NCI-H1092 (cell line): ENCODE data around the gene ALPL.

Experiments used
- DNase-seq: peaks from one replicate; lab custom pipeline; 2025; lab: John Stamatoyannopoulos, UW

Gene ALPL

DNA sequence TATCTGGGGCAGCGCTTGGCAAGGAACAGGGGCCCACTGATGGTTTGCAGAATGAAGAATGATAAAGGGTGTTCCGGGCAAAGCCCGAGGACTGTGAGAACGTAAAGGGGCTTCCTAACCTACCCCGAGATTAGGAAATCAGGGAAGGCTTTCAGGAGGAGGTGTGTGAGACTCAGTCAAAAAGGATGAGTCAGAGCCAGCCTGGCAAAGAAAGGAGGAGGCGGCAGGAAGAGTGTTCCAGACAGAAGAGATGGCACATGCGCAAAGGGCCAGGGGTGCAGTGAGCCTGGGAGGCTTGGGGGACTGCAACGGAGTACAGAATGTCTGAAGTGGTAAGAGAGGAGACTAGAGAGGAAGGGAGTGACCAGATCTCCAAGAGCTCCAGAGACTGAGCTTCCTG, 89.7 kb downstream of the ALPL start:
- no peak for DNase-seq

DNA sequence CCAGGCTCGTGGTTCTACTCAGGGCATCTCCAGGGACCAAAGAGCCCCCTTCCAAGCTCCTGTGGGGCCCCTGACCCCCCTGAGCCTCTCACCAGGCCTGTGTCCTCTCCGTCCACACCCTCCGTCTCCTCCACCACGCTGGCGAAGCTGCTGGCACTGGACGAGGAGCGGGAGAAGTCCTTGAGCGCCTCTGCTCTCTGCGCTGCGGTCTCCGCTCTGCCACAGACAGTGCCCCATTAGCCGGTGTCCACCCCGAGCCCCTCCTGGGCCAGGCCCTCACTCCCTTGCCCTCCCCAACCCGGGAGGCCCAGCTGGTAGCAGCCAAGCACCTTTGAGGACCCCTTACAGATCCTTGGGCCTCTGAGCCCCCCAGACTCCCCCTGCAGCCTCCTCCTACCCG, 90.2 kb downstream of the ALPL start:
- DNase-seq, result no peak

DNA sequence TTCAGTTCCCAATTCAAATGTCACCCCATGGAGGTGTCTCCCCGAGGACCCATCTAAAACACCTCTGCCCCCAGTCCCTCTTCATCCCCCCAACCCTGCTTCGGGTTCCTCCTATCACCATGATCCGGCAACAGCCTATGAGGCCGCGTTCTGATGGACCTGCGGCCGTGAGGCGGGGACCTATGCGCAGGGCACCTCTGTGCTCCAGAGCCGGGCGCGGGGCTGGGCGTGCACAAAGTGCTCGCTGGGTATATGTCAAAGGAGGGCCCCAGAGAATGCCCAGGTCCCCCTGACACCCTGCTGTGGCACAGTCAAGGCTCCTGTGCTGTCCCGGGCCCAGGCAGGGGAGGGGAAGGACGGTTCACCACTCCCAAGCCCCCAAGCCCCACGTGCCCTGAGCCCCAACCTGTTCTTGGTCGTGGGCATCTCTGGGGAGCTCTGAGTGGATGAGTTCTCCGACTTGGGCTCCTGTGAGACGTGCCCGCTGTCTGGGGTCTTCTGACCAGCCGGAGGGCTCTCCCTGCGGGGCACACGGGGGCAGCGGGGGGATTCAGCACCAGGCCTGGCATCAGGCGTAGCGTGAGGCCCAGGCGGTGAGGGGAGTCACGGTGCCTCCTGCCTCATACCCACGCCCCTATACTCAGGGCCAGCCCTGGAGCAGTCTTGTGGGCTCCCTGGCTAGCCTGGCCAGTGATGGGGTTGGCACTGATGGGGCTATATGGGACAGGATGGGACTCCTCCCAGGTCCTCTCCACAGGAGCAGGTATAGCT, 92.2 kb downstream of the ALPL start:
- no peak for DNase-seq

DNA sequence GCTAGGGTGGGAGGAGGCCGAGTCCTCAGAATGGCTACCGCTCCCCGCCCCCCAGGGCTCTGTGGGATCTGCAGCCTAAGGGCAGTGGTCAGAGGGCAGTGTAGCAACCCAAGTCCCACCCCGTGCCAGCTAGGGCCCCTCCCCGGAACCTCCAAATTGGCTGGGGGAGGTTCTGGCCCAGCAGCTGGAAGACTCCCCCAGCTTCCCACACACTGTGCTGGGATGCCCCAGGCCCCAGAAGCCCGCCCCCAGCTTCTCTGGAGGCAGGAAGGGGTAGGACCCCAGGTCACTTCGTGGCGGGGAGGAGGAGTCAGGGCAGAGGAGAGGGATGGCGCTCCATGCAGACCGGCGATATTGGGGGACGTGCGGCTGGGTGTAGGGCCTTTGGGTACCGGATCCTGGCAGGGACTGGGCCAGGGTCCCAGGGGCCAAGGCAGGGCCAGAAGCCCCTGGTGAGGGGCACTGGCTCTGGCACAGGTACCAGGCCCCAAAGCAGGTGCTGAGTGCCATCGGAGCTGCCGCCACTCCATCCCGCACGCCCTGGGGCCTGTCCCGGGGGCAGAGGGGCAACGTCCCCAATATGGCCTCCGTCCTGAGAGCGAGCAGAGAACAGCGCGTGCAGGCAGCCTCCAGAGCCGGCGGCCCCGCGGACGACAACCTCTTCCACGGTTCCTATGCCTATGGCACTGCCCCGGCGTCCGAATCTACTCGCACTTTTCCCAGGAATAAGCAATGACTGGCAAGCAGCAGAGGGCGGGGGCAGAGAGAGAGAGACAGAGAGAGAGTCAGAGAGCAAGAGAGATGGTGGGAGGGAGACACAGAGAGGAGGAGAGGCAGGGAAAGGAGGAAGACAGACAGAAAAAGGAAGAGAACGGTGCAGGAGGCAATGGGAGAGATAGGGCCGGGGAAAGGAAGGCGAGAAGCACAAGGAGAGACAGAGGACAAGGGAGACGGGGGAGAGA, 94.2 kb downstream of the ALPL start:
- DNase-seq, result no peak

DNA sequence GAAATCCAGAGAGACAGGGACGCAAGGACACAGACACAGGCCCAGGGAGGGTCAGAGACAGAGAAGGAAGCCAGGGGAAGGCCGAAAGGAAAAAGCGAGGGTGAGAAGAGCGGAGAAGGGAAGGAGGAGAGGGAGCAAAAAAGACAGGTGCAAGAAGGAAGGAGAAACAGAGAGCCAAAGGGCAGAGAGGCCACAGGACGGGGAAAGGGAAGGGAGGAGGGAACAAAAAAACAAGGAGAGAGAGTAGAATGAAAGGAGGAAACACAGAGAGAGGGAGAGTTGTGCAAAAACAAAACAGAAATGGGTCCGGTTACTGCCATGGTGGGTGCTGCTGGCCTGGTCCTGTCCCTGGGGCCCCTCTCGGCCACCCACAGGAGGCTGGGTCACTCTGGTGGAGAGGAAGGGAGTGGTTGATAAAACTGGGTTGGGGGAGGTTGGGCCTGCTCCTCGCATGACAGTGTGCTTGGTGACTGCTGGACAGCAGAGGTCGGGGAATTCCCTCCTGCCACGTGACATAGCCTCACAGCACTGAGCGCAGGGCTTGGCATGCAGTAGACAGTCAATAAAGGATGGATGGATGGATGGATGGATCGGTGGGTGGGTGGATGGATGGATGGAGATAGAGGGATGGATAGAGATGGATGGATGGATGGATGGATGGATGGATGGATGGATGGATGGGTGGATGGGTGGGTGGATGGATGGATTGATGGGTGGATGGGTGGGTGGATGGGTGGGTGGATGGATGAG, 95.2 kb downstream of the ALPL start:
- DNase-seq, result no peak

DNA sequence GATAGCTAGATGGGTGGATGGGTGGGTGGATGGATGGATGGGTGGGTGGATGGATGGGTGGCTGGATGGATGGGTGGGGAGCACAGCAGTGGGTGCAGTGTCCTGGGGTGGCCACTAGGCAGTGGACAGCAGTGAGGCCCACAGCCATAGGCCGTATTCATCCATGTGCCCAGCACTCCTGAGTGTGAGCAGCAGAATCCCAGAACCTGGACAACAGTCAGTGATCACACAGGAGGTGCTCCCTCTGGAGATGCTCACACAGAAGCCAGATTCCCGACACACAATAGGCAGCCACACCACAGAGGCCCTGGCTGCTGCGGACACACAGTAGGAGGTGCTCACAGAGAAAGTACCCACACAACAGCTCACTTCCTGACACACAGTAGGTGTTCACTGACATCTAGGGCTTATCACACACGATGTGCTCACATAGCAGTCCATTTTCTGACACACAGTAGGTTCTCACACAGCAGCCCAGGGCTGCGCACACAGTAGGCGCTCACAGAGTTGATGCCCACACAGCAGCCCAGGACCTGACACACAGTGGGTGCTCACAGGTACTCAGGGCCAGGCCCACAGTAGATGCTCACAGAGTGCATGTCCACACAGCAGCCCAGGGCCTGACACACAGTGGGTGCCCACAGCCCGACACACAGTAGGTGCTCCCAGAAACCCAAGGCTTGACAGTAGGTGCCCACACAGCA, 95.9 kb downstream of the ALPL start:
- no peak for DNase-seq

DNA sequence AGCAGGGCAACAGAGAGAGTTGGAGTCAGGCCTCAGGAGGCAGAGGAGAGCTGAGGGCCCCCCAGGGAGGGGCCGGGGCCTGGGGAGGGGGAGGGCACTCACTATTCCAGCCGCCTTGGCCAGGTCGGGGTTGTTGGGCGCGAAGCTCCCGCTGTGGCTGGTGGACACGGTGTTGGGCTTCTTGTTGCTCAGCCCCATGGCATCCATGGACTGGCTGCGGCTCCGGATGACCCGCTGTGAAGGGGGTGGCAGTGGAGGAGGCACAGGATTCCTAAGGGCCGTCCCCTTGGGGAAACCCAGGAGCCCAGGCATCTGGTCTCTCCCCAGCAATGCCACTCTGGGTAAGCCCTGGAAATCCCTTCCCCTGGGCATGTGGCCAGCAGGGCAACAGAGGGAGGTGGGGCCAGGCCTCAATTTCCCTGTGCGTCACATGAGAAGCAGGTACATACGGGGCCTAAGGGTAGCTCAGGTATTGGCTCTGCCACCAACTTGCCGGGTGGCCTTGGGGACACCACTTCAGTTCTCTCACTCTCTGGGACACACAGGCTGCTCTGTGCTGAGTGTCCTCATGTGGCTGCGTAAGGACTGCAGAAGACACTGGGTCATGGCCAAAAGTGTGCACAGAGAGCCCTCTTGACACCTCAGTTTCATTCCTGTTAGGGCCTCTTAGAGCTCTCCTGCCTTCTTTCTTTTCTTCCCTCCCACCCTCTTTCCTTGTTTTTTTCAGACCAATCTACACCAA, 96.9 kb downstream of the ALPL start:
- no peak for DNase-seq

DNA sequence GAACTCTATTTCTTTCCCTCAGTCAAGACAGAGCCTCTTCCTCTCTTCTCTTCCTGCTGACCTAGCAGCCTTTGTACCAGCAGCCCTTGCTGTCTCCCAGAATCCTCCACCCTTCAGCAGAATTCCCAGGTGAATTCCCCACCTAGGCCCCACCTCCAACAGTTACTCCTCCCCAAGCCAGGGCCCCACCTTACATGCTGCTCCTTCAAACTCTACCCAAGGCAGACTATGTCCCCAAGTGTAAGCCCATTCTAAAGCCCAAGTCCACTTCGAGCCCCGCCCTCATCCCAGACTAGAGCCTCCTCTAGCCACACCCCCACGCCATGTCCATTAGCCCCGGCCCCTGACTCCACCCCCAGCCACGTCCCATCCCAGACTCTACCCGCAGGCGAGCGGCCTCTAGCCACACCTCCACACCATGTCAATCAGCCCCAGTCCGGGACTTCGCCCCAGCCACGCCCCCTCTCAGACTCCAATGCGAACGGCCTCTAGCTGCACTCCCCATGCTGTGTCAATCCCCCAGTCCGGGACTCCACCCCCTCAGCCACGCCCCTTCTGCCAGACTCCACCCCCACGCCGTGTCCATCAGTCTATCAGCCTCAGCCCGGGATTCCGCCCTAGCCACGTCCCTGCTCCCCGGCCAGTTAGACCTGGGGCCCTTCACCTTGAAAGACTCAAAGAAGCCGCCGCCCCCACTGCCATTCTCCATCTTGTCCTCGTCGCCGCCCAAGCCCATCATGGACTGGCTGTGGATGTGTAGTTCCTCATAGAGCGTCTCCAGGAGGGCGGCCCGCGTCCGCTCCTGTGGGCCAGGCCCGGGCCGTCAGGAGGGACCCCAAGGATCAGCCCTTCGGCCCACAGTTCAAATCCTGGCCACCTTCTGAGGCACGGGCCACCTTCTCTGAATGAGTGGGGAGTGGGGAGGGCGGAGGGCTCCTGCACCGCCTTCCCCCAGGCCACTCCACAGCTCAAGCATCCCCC, 98.6 kb downstream of the ALPL start:
- no peak for DNase-seq

DNA sequence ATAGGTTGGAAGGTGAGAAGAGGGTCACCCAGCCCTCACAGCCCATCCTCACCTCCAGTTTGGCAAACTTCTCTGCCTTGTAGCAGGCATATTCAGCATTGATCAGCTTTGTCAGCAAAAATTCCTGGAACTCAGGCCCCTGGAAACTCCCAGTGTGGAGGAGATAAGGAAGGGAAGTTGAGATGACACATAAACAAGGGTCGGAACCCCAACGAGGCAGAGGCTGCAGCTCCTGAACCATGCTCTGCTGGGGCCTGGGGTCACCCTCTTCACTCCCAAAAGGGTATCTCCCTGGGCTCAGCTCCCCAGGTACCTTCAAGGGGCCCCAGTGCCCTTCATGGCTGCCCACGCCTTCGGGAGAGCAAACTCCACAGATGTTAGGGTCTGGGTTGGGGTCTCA, 99.6 kb downstream of the ALPL start:
- no peak for DNase-seq

DNA sequence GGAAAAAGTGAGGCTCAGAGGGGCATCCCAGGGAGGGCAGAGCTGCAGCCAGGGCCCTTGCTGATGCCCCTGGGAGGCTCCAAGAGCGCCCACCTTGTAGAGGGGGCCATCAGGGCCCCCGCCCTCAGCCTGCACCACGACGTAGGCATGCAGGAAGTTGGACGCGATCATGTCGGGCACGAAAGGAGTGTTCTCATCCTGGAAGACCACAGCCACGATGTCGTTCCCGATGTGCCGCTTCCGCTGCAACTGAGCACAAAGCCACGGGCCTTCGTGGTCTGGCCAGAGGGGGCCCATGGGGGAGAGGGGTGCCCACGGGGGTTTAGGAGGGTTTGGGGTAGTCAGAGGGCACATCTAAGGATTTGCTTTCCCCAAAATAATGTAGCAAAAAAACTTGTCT, 100.8 kb downstream of the ALPL start:
- no peak for DNase-seq

DNA sequence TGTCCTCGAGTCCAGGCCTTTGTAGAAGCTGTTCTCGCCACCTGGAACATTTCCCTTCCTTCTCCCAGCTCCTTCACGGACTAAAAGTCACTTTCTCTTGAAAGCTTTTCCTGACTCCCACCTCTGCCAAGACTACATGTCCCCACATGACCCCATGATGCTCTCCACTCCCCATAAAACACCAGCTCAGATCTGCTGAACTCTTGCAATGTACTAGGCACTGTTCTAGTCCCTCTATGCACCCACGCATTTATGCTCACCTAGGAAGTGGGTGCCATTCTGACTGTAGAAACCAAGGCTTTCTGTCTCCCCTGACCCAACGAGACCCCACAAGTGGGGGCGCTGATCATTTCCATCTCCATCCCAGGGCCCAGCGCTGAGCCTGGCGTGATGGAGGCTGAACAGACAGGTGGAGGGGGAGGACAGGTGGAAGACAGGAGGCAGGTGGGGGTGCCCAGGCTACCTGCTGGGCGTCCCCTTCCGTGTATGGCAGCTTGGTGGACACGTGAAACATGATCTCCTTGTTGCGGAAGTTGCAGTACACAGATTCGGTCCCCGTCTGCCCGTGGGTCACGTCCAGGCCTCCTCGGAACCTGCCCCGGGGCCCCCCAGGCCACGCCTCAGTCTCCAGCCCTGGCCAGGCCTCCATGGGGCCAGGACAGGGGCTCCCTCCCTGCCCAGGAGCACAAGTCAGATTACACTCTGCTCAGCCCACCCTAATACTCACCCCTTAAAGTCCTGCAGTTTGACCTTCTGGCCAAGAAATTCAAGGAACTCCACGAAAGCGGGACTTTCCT, 102.0 kb downstream of the ALPL start:
- DNase-seq, result no peak

DNA sequence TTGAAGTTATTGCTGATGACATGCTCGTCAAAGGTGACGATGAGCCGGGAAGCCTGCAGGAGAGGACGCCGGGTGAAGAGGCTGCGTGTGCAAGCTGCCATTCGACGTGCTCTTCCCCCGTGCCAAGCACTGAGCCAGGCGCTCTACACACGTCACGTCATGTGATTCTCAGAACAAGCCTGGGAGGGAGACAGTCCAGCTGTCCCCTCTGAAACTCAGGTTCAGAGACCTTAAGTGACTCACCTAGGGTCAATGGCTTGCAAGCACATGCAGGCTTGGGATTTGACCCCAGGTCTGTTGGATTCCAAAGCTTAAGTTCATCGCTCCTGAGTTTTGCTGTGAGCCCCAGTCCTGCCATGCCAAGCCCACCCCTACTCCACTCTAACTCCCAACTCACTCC, 102.8 kb downstream of the ALPL start:
- no peak for DNase-seq

DNA sequence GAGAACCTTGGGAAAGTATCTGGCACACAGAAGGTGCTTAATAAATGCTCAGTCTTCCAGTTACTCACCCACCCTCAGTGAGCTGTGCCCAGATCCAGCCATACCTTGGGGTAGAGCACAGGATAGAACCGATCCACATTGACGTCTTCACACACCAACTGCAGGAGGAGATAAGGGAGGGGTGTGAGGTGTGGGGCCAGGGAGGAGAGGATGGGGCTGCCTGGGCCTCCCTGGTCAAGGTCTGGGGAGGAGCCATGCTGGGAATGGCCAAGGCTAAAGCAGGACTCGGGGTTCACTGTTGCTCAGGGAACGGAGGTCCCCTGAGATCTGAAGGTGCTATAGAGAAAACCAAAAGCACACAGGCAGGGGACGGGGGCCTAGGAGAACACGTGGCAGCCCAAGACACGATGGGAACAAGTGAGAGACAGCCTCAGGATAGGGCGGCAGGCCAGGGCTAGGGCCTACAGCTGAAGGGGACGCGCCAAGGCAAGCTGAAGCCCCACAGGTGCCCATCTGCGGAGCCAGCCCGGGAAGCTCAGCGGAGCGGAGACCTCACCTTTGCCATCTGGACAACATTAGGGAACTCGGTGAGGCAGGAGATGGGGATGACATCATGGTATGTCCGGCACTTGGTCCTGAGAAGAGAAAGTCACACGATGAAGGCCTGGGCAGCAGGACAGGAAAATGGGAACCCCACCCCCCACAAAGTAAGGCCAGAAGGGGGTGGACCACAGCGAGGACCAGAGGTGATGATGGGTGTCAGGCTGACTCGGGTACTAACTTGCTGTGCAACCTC, 104.0 kb downstream of the ALPL start:
- no peak for DNase-seq

DNA sequence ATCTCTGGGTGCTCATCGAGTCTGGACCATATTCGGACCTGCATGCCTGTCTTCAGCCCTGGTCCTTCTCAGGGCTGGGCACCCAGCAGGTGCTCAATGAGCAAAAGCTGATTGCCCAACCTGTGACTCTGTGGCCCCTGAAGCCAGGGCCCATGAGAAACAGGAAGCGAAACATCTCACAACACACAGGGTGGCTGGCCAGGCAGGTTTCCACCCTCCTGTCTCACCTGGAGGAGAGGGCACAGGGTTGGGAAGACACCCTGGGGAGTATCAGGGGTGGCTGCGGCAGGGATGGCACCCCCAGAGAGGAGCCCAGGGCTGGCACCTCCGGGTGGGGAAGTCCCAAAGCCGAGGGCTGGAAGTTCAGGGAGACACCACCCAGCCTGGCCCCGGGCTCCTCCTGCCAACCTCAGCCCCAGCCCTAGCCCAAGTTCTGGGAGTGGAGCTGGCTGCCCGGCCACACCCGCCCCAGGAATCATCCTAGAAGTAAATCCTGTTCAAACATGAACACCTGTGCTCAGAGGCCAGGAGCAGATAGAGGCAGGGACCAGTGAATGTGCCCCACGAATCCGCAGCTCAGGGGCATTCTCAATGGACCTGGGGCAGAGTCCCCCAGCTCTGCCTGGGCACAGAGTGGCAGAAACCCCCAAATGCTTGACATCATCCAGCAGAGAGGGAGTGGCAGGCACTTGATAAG, 105.3 kb downstream of the ALPL start:
- DNase-seq, result no peak

DNA sequence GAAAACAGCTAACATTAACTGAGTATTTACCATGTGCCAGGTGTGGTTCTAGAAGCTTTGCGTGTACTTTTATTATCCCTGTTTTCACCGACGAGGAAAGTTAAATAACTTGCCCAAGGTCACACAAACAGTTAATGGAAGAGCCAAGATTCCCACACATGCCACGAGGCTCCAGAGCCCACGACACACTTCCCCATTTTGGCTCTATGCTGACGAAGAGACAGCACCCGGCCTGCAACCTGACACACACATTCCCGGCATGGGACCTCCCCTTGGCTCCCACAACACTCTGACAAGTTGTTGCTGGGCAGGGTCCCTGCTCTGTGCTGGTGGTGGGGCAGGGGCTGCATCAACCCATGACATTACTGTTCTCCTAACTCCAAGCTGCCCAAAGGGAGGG, 107.1 kb downstream of the ALPL start:
- no peak for DNase-seq

DNA sequence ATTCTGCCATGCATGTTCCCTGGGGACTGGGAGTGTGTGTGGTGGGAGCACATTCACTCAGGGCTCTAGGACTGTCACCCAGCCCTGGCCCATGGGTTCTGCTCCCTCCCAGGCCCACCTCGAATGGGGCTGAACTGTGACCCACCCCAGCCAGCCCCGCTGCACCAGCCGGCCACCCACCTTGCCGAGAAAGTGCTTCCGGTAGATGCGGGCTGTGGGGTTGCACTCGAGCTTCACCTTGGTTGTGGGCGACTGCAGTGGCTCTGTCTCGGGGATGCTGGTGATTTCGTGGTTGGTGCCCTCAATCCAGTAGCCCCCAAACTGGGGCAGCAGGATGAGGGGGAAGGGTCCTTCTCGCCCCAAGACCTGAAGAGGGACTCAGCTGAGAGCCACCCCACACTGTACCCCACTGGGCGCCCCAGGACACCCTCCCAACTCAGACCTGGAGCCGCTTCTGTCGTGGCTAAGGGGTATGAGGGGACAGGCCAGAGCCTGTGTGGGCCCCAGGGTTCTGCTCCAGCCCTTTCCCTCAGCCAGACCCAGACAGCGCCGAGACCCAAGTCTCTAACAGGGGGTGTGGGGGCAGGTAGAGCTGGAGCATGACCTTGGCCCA, 108.0 kb downstream of the ALPL start:
- DNase-seq, result no peak

DNA sequence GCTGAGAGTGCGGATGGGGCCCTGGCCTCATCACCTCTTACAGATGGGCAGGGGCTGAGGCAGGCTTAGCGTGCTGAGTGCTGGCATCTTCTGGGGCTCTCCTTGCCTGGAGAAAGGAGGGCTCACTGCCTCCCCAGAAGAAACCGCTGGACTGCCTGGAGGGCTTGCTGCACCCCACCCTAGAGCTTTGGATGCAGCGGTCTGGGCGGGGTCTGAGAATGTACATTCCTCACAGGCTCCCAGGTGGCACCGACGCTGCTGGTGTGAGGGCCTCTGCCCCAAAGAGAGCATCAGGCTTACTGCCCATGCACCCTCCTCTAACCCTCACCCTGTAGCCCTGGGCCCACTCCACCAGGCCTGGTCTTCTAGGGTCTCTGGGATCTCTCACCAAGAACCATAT, 108.8 kb downstream of the ALPL start:
- DNase-seq, result no peak
